B cell (primary cell): ENCODE results near the gene ANKS1B.

Source experiments
- CTCF ChIP-seq: fragments of 200-600 bp; IDR thresholded peaks from one replicate; pipeline ENCODE4 v1.8.0; 2022; ENCODE audit warnings: antibody characterized with exemption, mild to moderate bottlenecking
- EZH2 ChIP-seq: IDR thresholded peaks from 2 replicates; pipeline ENCODE4 v1.6.1; 2012; ENCODE audit warnings: borderline replicate concordance, low read depth, mild to moderate bottlenecking, moderate library complexity, low read length; ENCODE audit not compliant: insufficient read depth, poor library complexity, severe bottlenecking

- no peak for TF ChIP-seq CTCF
- no peak for TF ChIP-seq EZH2
Measured at GRCh38 chr12:99745895-99746294, 238.8 kb downstream of the ANKS1B start.
